Measurements from ENCODE around the gene UBE2D1. TPM values are rescaled to one million over a fixed set of nuclear protein-coding genes. Genes with fewer than 3 reads are reported as not detected.
A peak's percentile ranks its signal among the peaks of the same experiment; 100 is the strongest.

UBE2D1 gene
- total and polyA plus RNA-seq, 9 of the 15 experiments (the other 6 are each of a cell fraction or from before 2014, with no cell fraction given): 4.1 to 24.4 (median 12.3) TPM

GRCh38 chr10:58385784-58386112, 50.9 kb downstream of the UBE2D1 start (continued):
- 0 out of 2 replicates have a peak, but pooled peaks have one; percentile 70 for TF ChIP-seq THRAP3 (IDR thresholded peaks at IDR 0.05; ENCODE audit: borderline replicate concordance)
- no peak for TF ChIP-seq NR1H2 (CRISPR knock-in tag; IDR thresholded peaks at IDR 0.05)
- TF ChIP-seq AFF4 (CRISPR knock-in tag; IDR thresholded peaks at IDR 0.05): 0 out of 2 replicates have a peak, but pooled peaks have one; percentile 13
- 0 out of 2 replicates have a peak, but pooled peaks have one; percentile 7 for TF ChIP-seq LCOR (CRISPR knock-in tag; IDR thresholded peaks at IDR 0.05)
- 0 out of 2 replicates have a peak, but pooled peaks have one; percentile 68 for TF ChIP-seq ZFX (CRISPR knock-in tag; IDR thresholded peaks at IDR 0.05)
- TF ChIP-seq NFRKB (IDR thresholded peaks at IDR 0.05; ENCODE audit: low read depth): 0 out of 2 replicates have a peak, but pooled peaks have one; percentile 12

GRCh38 chr10:58389024-58389423, 54.2 kb downstream of the UBE2D1 start:
- H3K4me2 ChIP-seq (ENCODE audit: insufficient read depth, low read length): no peak overlapping the region
- intact Hi-C loops (cut with micrococcal nuclease) (loop anchor here (5.0 kb wide), 1 partner anchor 67 kb away; no protein-coding TSS in a partner anchor), in situ Hi-C loops (cut with MboI) (loop anchor here (10.0 kb wide), 1 partner anchor 204 kb away; no protein-coding TSS in a partner anchor)
- H2AFZ ChIP-seq (ENCODE audit: low read depth, low read length): no peak overlapping the region
- CTCF ChIA-PET (ENCODE audit: low intra/inter-chr PET ratio): no interaction called here
- ATAC-seq: no peak
- H3K27me3 ChIP-seq (ENCODE audit: control insufficient read depth in 2 of 2, insufficient read depth in 2 of 2, low read length in 2 of 2): no peaks in the 10 kb centered on the region
- peaks cover 11 to 16% of the 10 kb centered on the region in 2 experiments for H3K4me1 ChIP-seq (replicated peaks in 1 of 2; ENCODE audit: control insufficient read depth in 2 of 2, insufficient read depth in 2 of 2, low read length in 2 of 2)
- no peak for FAIRE-seq
- peaks cover 75% of the 10 kb centered on the region for H3K36me3 ChIP-seq (ENCODE audit: control insufficient read depth, insufficient read depth, low read length)
- 89% methylated on average over 3 of the region's 3 CpGs for WGBS (ENCODE audit: insufficient coverage, low coverage, missing lambda C conversion rate)
- BruUV-seq (replicated peaks): no TSS peak
- H3K4me3 ChIP-seq: no peak overlapping the region
- H3K79me2 ChIP-seq (ENCODE audit: control insufficient read depth, insufficient read depth, low read length): peaks cover 77% of the 10 kb centered on the region
- no peaks in the 10 kb centered on the region for H3K9me3 ChIP-seq (replicated peaks; ENCODE audit: control insufficient read depth, insufficient read depth, low read depth, low read length)
- no peaks in the 10 kb centered on the region for H3K9me1 ChIP-seq (ENCODE audit: control insufficient read depth, insufficient read depth, low read length)
- no peak overlapping the region for H3K9ac ChIP-seq (ENCODE audit: insufficient read depth in 1 of 2, low read depth in 2 of 2, low read length in 2 of 2)
- POLR2A ChIA-PET: no interaction called here
- H4K20me1 ChIP-seq (replicated peaks; ENCODE audit: control insufficient read depth, insufficient read depth, low read length): no peaks in the 10 kb centered on the region; the same call in 1 of the 2 replicates
- no peak overlapping the region for H3K27ac ChIP-seq (ENCODE audit: extremely low read depth, low read depth, low read length)
- no peak for DNase-seq (ENCODE audit: extremely low read depth in 1 of 4, low spot score in 3 of 4)
- no peak for TF ChIP-seq TRIM28 (IDR thresholded peaks at IDR 0.05)
- TF ChIP-seq FOSL1 (tag; conservative IDR thresholded peaks at IDR 0.05): no peak
- peak; percentile 30; the same call in 1 of the 2 replicates for TF ChIP-seq C11orf30 (IDR thresholded peaks at IDR 0.05; ENCODE audit: low read depth)
- no peak for TF ChIP-seq ZNF449 (CRISPR knock-in tag; IDR thresholded peaks at IDR 0.05)
- no peak for TF ChIP-seq RBM39 (optimal IDR thresholded peaks at IDR 0.05; ENCODE audit: low read depth, low read length)
- TF ChIP-seq ZNF133 (CRISPR knock-in tag; IDR thresholded peaks at IDR 0.05): no peak
- TF ChIP-seq ZNF431 (CRISPR knock-in tag; IDR thresholded peaks at IDR 0.05): no peak
- no peak for TF ChIP-seq THRAP3 (IDR thresholded peaks at IDR 0.05; ENCODE audit: borderline replicate concordance)
- peak; percentile 65; the same call in 1 of the 2 replicates for TF ChIP-seq ZNF316 (IDR thresholded peaks at IDR 0.05)
- no peak for TF ChIP-seq PKNOX1 (IDR thresholded peaks at IDR 0.05)
- no peak for TF ChIP-seq FUS (optimal IDR thresholded peaks at IDR 0.05; ENCODE audit: low read depth, low read length)
- no peak for TF ChIP-seq RBM34 (IDR thresholded peaks at IDR 0.05; ENCODE audit: borderline replicate concordance, insufficient read depth, low read length)

All from K562 (cell line).